HAP-1 (cell line): ENCODE results near the gene ARHGEF25.
"Not testable (repeated sequence)": the region's sequence is repeated elsewhere in the genome, so short reads cannot be mapped to it uniquely, and the experiment has no call there.

Experiments
- DNase-seq, 2 experiments: peaks; one replicate each; pipeline ENCODE4 v3.0.0-alpha.2; 2016 to 2020; ENCODE audit warnings: low spot score in 2 of 2
- H3K27me3 ChIP-seq: fragments of 250-450 bp; sonication (Bioruptor Pico); 2 replicates; pipeline ENCODE4 v1.5.1; 2020; ENCODE audit warnings: low read depth, mild to moderate bottlenecking, moderate library complexity
- H3K36me3 ChIP-seq: fragments of 250-450 bp; sonication (Bioruptor Pico); replicated peaks from 2 replicates; pipeline ENCODE4 v1.5.1; 2020; ENCODE audit warnings: mild to moderate bottlenecking
- H3K4me1 ChIP-seq: fragments of 250-450 bp; sonication (Bioruptor Pico); 2 replicates; pipeline ENCODE4 v1.5.1; 2020; ENCODE audit warnings: mild to moderate bottlenecking
- H3K4me3 ChIP-seq: fragments of 250-450 bp; sonication (Bioruptor Pico); 2 replicates; pipeline ENCODE4 v1.5.1; 2020; ENCODE audit warnings: mild to moderate bottlenecking, moderate library complexity
- H3K9me3 ChIP-seq: fragments of 250-450 bp; sonication (Bioruptor Pico); 2 replicates; pipeline ENCODE4 v1.5.1; 2020; ENCODE audit warnings: mild to moderate bottlenecking, moderate library complexity
- in situ Hi-C: fragments of 300-500 bp; cut with MboI; formaldehyde crosslinking; loops from 3 replicates; pipeline ENCODE4 v1.14.3; 2020; ENCODE audit warnings: low sequenced_read_pairs, inconsistent platforms, mixed read lengths

Gene ARHGEF25

GRCh38 chr12:57617942-57618341 lies 6.7 kb downstream of the ARHGEF25 start:
- Histone ChIP-seq H3K4me3 (no peak overlapping the region), H3K4me1 (no peaks in the 10 kb centered on the region), H3K27me3 (no peaks in the 10 kb centered on the region), H3K36me3 (peaks cover 11% of the 10 kb centered on the region), H3K9me3 (no peaks in the 10 kb centered on the region)
- in situ Hi-C loops: no loop called here
- no peak for DNase-seq

- H3K27me3 ChIP-seq, H3K9me3 ChIP-seq, H3K4me3 ChIP-seq, in situ Hi-C loops, H3K4me1 ChIP-seq, DNase-seq: not testable (repeated sequence)
- H3K36me3 ChIP-seq: peaks cover 11% of the 10 kb centered on the region
Measured at GRCh38 chr12:57618431-57618830, 7.2 kb downstream of the ARHGEF25 start.

GRCh38 chr12:57618966-57619433 lies 7.8 kb downstream of the ARHGEF25 start:
- in situ Hi-C loops: no loop called here
- Histone ChIP-seq H3K36me3 (peaks cover 11% of the 10 kb centered on the region), H3K4me3 (no peak overlapping the region), H3K27me3 (no peaks in the 10 kb centered on the region), H3K9me3 (no peaks in the 10 kb centered on the region), H3K4me1 (no peaks in the 10 kb centered on the region)
- no peak for DNase-seq

GRCh38 chr12:57619434-57620244 lies 8.4 kb downstream of the ARHGEF25 start:
- no peak for DNase-seq
- H3K9me3 ChIP-seq: no peaks in the 10 kb centered on the region
- no peak overlapping the region for H3K4me3 ChIP-seq
- no peaks in the 10 kb centered on the region for H3K4me1 ChIP-seq
- in situ Hi-C loops: no loop called here
- H3K36me3 ChIP-seq: peaks cover 8% of the 10 kb centered on the region
- H3K27me3 ChIP-seq: no peaks in the 10 kb centered on the region

- no peaks in the 10 kb centered on the region for H3K4me1 ChIP-seq
- no peaks in the 10 kb centered on the region for H3K27me3 ChIP-seq
- peaks cover 5% of the 10 kb centered on the region for H3K36me3 ChIP-seq
- H3K4me3 ChIP-seq: no peak overlapping the region
- H3K9me3 ChIP-seq: no peaks in the 10 kb centered on the region
- in situ Hi-C loops: no loop called here
- no peak for DNase-seq
Measured at GRCh38 chr12:57620245-57620935, 9.2 kb downstream of the ARHGEF25 start.

- H3K36me3 ChIP-seq: no peaks in the 10 kb centered on the region; the same call in 1 of the 2 replicates
- H3K9me3 ChIP-seq: no peaks in the 10 kb centered on the region
- no peak overlapping the region for H3K4me3 ChIP-seq
- no peaks in the 10 kb centered on the region for H3K27me3 ChIP-seq
- H3K4me1 ChIP-seq: no peaks in the 10 kb centered on the region
- in situ Hi-C loops: no loop called here
- no peak for DNase-seq
Measured at GRCh38 chr12:57620936-57621496, 9.8 kb downstream of the ARHGEF25 start.

- no peaks in the 10 kb centered on the region for H3K27me3 ChIP-seq
- in situ Hi-C loops: no loop called here
- H3K36me3 ChIP-seq: peaks cover 2% of the 10 kb centered on the region; the same call in 1 of the 2 replicates
- no peaks in the 10 kb centered on the region for H3K9me3 ChIP-seq
- H3K4me1 ChIP-seq: no peaks in the 10 kb centered on the region
- peak overlapping the region; percentile 12; the same call in 1 of the 2 replicates for H3K4me3 ChIP-seq
- DNase-seq: peak in 1 of 2 experiments; percentile 85
Measured at GRCh38 chr12:57621497-57622292, 10.5 kb downstream of the ARHGEF25 start.

- Histone ChIP-seq H3K9me3 (no peaks in the 10 kb centered on the region), H3K27me3 (no peaks in the 10 kb centered on the region), H3K4me3 (no peak overlapping the region), H3K36me3 (peaks cover 3% of the 10 kb centered on the region; the same call in 1 of the 2 replicates), H3K4me1 (no peaks in the 10 kb centered on the region)
- DNase-seq: no peak
- in situ Hi-C loops: no loop called here
Measured at GRCh38 chr12:57622293-57623245, 11.3 kb downstream of the ARHGEF25 start.

- Histone ChIP-seq H3K4me1 (no peaks in the 10 kb centered on the region), H3K27me3 (no peaks in the 10 kb centered on the region), H3K36me3 (peaks cover 9% of the 10 kb centered on the region), H3K4me3 (no peak overlapping the region), H3K9me3 (no peaks in the 10 kb centered on the region)
- in situ Hi-C loops: no loop called here
- DNase-seq: no peak
Measured at GRCh38 chr12:57623385-57623784, 12.2 kb downstream of the ARHGEF25 start.

- DNase-seq: no peak
- Histone ChIP-seq H3K4me1 (no peaks in the 10 kb centered on the region), H3K27me3 (no peaks in the 10 kb centered on the region), H3K36me3 (peaks cover 12% of the 10 kb centered on the region), H3K9me3 (no peaks in the 10 kb centered on the region), H3K4me3 (no peak overlapping the region)
- in situ Hi-C loops: no loop called here
Measured at GRCh38 chr12:57623811-57624390, 12.7 kb downstream of the ARHGEF25 start.

GRCh38 chr12:57624441-57625220 lies 13.4 kb downstream of the ARHGEF25 start:
- Histone ChIP-seq H3K4me1 (no peaks in the 10 kb centered on the region), H3K9me3 (no peaks in the 10 kb centered on the region), H3K27me3 (no peaks in the 10 kb centered on the region), H3K36me3 (peaks cover 12% of the 10 kb centered on the region), H3K4me3 (no peak overlapping the region)
- in situ Hi-C loops: no loop called here
- DNase-seq: no peak
